ENCODE data around the gene NBPF20.
"Not testable (repeated sequence)": the region's sequence is repeated elsewhere in the genome, so short reads cannot be mapped to it uniquely, and the experiment has no call there.

NBPF20 gene, protein sequence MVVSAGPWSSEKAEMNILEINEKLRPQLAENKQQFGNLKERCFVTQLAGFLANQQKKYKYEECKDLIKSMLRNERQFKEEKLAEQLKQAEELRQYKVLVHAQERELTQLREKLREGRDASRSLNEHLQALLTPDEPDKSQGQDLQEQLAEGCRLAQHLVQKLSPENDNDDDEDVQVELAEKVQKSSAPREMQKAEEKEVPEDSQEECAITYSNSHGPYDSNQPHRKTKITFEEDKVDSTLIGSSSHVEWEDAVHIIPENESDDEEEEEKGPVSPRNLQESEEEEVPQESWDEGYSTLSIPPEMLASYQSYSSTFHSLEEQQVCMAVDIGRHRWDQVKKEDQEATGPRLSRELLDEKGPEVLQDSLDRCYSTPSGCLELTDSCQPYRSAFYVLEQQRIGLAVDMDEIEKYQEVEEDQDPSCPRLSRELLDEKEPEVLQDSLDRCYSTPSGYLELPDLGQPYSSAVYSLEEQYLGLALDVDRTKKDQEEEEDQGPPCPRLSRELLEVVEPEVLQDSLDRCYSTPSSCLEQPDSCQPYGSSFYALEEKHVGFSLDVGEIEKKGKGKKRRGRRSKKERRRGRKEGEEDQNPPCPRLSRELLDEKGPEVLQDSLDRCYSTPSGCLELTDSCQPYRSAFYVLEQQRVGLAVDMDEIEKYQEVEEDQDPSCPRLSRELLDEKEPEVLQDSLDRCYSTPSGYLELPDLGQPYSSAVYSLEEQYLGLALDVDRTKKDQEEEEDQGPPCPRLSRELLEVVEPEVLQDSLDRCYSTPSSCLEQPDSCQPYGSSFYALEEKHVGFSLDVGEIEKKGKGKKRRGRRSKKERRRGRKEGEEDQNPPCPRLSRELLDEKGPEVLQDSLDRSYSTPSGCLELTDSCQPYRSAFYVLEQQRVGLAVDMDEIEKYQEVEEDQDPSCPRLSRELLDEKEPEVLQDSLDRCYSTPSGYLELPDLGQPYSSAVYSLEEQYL (N-terminal part only)

DNA sequence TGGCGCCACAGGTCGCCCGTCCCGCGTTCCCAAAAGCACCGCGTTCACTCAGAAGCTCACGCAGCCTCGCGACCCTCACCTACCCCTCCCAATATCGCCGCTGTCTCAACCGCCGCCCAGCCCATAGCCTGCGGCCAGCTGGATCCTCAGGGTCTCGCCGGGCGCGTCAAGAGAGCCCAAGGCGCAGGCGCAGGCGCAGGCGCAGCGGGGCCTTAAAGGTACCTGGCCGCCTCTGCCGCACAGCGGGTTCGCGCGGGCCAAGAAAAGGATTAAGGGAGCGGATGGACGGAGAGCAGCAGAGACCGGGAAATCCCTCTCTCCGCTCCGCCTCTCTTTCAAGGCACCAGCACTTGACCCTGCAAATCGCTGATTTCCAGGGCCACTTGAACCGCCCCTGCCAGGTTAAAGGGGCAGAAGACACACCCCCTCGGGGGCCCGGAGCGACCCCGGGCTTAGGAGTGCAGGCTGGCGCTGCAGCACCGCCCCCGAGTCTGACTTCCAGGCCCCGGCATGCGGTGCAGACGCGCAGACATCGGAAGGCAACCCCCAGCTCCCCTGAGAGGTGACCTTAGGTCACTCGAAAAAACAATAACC is at the start of gene NBPF20:
NBPF20 (minus strand) TSS at position 168 of the 594 bp plus-strand sequence. CDS start 20,331 bp downstream, outside the sequence.
- Mint-ChIP-seq H3K9me3 (peaks cover 20% of the 10 kb centered on the region), H3K27me3 (peaks cover 52% of the 10 kb centered on the region), H3K4me3 (peak within 1 kb of the TSS; percentile 90), H3K4me1 (ENCODE audit: low read depth) (peaks cover 12% of the 10 kb centered on the region), H3K36me3 (ENCODE audit: low read depth) (peaks cover 7% of the 10 kb centered on the region), H3K27ac (peak within 1 kb of the TSS; percentile 83)
- intact Hi-C loops (cut with micrococcal nuclease) = no loop called here

DNA sequence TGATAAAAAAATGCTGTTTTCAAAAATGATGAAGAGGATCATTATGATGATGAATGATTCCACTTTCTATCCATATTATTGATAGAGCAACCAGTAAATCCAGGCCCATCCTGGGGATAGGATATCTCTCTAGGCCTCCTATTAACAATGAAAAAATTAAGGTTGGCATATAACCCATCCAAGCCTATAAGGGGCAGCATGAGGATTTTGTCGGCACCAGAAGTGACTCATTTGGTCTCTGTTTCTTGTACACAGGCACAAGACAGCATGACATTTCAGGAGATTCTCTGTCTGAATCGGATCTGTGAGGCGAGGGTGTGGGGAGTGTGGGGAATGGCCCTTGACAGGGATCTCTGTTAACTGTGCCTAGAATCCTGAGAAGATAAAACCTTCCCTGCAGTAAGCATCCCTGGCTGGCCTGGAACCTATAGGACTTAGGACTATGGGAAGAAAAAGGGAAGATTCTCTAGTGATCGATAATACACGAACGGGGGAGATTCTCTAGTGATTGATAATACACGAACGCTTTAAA is 49.5 kb upstream of the NBPF20 start:
- peaks cover 20% of the 10 kb centered on the region for H3K27me3 Mint-ChIP-seq
- H3K4me1 Mint-ChIP-seq (ENCODE audit: low read depth); H3K27ac Mint-ChIP-seq; H3K9me3 Mint-ChIP-seq; H3K36me3 Mint-ChIP-seq (ENCODE audit: low read depth); H3K4me3 Mint-ChIP-seq; intact Hi-C loops (cut with micrococcal nuclease): not testable (repeated sequence)

DNA sequence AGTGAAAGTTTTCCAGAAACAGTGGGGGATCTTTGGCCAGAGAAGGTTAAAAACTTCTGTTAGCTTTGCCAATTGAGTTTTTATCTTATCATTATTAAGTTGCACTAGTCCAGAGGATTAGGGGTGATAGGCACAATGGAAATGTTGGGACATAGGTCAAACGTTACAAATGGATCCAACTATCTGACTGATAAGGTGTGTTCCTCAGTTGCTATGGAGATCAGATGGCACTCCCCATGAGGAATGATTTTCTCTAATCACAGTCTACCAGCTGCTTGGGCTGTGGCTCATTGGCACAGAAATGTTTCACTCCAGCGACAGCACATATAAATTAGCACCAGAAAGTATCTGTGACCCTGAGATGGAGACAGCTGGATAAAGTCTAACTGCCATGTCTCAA is 47.3 kb upstream of the NBPF20 start:
- H3K27me3 Mint-ChIP-seq = peaks cover 27% of the 10 kb centered on the region
- H3K4me1 Mint-ChIP-seq (ENCODE audit: low read depth); intact Hi-C loops (cut with micrococcal nuclease); H3K27ac Mint-ChIP-seq; H3K9me3 Mint-ChIP-seq; H3K4me3 Mint-ChIP-seq; H3K36me3 Mint-ChIP-seq (ENCODE audit: low read depth): not testable (repeated sequence)

DNA sequence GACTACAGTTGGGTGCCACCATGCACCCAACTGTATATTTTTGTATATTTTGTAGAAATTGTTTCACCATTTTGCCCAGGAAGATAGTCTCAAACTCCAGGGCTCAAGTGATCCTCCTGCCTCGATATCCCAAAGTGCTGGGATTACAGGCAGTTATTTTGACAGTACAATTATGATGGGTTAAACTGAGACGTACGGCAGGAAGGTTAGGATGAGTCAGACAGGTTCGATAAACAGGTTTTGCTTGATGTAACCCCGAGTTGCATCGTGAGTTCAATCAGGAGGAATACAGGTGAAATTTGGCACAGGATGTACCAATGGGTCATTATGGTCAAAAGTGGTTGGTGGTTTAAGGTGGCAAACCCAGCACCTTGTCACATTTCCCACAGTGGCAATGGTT is 46.0 kb upstream of the NBPF20 start:
- peaks cover 29% of the 10 kb centered on the region for H3K27me3 Mint-ChIP-seq
- H3K36me3 Mint-ChIP-seq (ENCODE audit: low read depth); H3K9me3 Mint-ChIP-seq; H3K27ac Mint-ChIP-seq; H3K4me3 Mint-ChIP-seq; H3K4me1 Mint-ChIP-seq (ENCODE audit: low read depth); intact Hi-C loops (cut with micrococcal nuclease): not testable (repeated sequence)

DNA sequence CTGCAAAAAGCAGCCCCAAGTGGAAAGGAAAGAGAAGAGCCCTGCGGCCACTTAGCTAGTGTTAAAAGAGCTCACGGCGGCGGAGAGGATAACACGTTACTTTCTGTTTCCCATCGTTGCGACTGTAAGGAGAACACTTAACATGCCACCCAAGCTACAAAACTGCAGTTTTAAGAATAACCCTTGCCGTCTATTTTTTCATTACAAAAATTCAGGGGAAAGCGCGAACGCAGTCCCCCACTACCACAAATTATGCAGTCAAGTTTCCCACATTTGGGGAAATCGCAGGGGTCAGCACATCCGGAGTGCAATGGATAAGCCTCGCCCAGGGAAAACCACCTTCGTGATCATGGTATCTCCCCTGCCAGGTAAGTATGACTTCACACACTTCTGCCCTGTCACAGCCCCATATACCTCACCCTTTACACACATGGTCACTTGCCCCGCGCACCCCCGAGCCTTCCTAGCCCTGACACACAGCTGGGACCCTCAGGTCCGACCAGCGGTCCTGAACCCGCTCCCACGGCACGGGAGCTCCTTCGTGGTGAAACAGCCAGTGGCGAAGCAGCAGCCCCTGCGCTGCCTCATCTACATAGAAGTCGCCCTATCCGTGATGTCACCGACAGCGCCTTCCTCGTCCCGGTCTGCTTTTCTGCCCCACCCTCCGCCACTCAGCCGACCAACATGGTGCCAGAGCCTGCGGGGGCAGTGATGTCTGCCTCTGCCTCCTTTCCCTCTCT is 40.2 kb upstream of the NBPF20 start:
- H3K27ac Mint-ChIP-seq = peak overlapping the region; percentile 79
- peaks cover 36% of the 10 kb centered on the region for H3K27me3 Mint-ChIP-seq
- peak overlapping the region; percentile 72 for H3K4me3 Mint-ChIP-seq
- H3K4me1 Mint-ChIP-seq (ENCODE audit: low read depth); H3K36me3 Mint-ChIP-seq (ENCODE audit: low read depth); intact Hi-C loops (cut with micrococcal nuclease); H3K9me3 Mint-ChIP-seq: not testable (repeated sequence)

DNA sequence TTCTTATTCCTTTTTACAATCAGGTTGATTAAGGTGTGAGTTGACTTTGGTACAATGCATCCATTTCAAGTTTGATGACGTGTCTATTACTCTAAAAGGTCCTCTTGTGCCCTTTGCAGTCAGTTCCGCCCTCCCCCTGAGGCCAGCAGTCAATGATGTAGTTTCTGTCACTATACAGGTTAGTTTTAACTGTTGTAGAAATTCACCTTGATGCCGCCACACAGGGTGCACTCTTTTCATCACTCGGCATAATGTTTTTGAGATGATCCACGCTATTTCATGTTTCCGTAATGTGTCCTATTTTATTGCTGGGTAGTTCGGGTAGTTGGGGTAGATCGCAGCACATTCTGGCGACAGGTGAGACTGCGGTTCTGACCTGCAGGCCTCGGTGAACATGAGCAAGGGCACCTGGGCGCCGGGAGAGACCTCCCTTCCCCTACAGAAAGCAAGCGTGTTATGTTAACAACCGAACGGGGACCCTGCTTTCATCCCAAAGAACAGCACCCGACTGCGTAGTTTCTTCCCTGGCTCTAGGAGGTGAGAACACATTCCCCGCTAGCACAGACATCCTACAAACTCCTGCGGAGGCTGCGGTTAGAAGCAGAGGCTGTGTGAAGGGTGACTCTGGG is 39.4 kb upstream of the NBPF20 start:
- Mint-ChIP-seq H3K27me3 (peaks cover 41% of the 10 kb centered on the region), H3K4me3 (peak overlapping the region; percentile 72), H3K27ac (peak overlapping the region; percentile 79)
- H3K4me1 Mint-ChIP-seq (ENCODE audit: low read depth); H3K36me3 Mint-ChIP-seq (ENCODE audit: low read depth); intact Hi-C loops (cut with micrococcal nuclease); H3K9me3 Mint-ChIP-seq: not testable (repeated sequence)

DNA sequence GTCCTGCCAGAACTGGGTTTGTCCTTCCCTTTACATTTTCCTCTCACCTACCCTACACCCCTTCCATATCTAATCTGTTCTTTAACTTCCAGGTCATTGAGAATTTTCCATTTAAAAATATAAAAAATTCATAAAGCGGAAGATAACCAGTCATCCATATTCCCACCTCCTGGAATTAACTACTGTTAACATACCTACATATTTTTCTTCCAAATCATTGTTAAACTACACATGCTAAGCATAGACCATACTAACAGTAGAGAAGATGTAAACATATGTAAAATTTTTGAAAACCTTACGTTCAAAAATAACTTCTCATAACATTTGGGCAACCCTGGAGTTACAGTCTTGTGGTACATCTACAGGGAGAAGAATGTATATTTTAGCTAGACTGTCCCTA is 38.6 kb upstream of the NBPF20 start:
- H3K36me3 Mint-ChIP-seq (ENCODE audit: low read depth); H3K27ac Mint-ChIP-seq; H3K4me3 Mint-ChIP-seq; H3K9me3 Mint-ChIP-seq; intact Hi-C loops (cut with micrococcal nuclease); H3K4me1 Mint-ChIP-seq (ENCODE audit: low read depth): not testable (repeated sequence)
- peaks cover 39% of the 10 kb centered on the region for H3K27me3 Mint-ChIP-seq

DNA sequence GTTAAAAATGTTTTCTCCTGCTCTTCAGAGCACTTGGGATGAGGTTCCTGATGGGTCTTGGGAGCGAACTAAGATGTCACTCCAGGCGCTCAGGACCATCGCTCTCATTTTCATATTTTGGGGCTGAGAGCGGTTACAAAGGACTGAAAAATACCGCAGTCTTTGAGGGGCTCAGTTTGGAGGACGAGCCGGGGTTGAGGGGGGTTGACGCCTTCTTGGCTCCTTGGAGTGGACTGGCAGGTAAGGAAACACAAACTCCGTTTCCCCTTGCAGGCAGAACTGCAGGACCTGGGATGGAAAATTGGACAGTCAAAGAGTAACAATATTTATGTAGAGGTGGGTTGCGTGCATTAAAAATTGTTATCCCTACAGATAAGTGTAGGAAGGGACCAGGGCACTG is 35.3 kb upstream of the NBPF20 start:
- H3K4me3 Mint-ChIP-seq; H3K36me3 Mint-ChIP-seq (ENCODE audit: low read depth); H3K4me1 Mint-ChIP-seq (ENCODE audit: low read depth); H3K27ac Mint-ChIP-seq; intact Hi-C loops (cut with micrococcal nuclease); H3K9me3 Mint-ChIP-seq: not testable (repeated sequence)
- H3K27me3 Mint-ChIP-seq = peaks cover 40% of the 10 kb centered on the region

DNA sequence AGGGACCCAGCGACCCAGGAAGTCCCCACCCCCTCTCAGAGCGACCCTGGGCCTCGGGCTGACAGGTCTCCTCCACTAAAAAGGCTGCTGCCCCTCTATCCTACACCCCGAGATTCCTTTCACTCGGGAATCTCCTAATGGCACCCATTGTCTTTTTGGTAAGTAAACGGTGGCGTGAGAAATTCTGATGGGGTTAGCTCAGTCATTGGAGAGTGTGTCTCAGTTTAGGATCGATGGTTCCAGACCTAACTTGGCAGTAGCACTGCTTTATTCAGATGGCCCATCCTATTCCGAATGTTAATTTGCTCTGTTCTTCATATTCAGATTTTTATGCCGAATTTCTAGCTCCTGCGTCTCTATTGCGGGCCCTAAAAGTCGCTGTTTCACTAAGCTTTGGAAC is 34.6 kb upstream of the NBPF20 start:
- peaks cover 37% of the 10 kb centered on the region for H3K27me3 Mint-ChIP-seq
- H3K9me3 Mint-ChIP-seq; intact Hi-C loops (cut with micrococcal nuclease); H3K4me3 Mint-ChIP-seq; H3K4me1 Mint-ChIP-seq (ENCODE audit: low read depth); H3K27ac Mint-ChIP-seq; H3K36me3 Mint-ChIP-seq (ENCODE audit: low read depth): not testable (repeated sequence)

DNA sequence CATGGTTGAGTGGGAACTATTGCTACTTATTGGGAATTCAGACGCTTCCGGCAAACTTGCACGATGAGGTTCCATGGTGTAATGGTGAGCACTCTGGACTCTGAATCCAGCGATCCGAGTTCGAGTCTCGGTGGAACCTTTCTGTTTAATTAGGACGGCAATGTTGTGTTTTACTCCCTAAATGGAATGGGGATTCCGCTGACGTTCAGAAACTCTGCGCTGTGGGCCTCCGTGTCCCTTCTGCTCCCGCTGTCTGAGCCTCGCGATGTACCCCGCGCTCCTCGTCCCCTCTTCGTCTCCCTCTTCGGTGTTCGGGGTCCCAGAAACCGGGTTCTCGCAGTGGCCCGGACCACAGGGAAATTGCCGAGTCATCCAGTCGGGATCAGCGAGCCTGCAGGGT is 34.2 kb upstream of the NBPF20 start:
- H3K36me3 Mint-ChIP-seq (ENCODE audit: low read depth); H3K27ac Mint-ChIP-seq; intact Hi-C loops (cut with micrococcal nuclease); H3K4me3 Mint-ChIP-seq; H3K9me3 Mint-ChIP-seq; H3K4me1 Mint-ChIP-seq (ENCODE audit: low read depth): not testable (repeated sequence)
- H3K27me3 Mint-ChIP-seq = peaks cover 40% of the 10 kb centered on the region

DNA sequence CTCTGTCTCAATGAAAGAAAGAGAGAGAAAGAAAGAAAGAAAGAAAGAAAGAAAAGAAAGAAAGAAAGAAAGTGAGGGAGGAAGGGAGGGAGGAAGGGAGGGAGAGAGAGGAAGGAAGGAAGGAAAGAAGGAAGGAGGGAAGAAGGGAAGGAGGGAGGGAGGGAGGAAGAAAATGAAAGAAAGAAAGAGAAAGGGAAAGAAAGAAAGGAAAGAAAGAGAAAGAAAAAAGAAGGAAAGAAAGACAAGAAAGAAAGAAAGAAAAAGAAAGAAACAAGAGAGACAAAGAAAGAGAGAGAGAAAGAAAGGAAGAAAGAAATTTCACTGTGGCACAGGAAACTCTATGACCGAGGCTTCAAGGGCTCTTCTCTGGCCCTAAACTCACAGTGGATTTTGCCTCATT is 33.7 kb upstream of the NBPF20 start:
- H3K27ac Mint-ChIP-seq; H3K4me3 Mint-ChIP-seq; H3K36me3 Mint-ChIP-seq (ENCODE audit: low read depth); intact Hi-C loops (cut with micrococcal nuclease); H3K4me1 Mint-ChIP-seq (ENCODE audit: low read depth); H3K9me3 Mint-ChIP-seq: not testable (repeated sequence)
- H3K27me3 Mint-ChIP-seq = peaks cover 40% of the 10 kb centered on the region

DNA sequence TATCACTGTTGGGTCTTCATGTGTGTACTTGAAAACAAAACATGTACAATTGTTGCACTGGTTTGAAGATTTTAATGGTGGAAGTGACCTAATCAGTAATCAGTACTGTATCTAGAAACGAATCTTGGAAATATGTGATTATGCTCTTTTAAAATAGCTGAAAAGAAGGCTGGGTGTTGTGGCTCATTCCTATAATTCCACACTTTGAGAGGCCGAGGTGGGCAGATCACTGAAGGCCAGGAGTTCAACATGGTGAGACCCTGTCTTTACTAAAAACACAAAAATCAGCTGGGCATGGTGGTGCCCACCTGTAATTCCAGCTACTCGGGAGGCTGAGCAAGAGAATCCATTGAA is 29.4 kb upstream of the NBPF20 start:
- intact Hi-C loops (cut with micrococcal nuclease); H3K36me3 Mint-ChIP-seq (ENCODE audit: low read depth); H3K4me1 Mint-ChIP-seq (ENCODE audit: low read depth); H3K27ac Mint-ChIP-seq; H3K9me3 Mint-ChIP-seq; H3K4me3 Mint-ChIP-seq: not testable (repeated sequence)
- H3K27me3 Mint-ChIP-seq = peaks cover 38% of the 10 kb centered on the region

Data from dendritic cell treated with granulocyte-macrophage colony-stimulating factor and Interleukin-4, amounts not matched to agents 40 ng/mL and 50 ng/mL, for 4 days (primary cell).